Activated naive CD4-positive, alpha-beta T cell (primary cell): ENCODE results near the gene MAP3K8.
"Not testable (repeated sequence)": the region's sequence is repeated elsewhere in the genome, so short reads cannot be mapped to it uniquely, and the experiment has no call there.

Experiments
- DNase-seq, 4 experiments: peaks; one replicate each; lab custom pipeline; 2025; lab: John Stamatoyannopoulos, UW

MAP3K8 gene

DNA sequence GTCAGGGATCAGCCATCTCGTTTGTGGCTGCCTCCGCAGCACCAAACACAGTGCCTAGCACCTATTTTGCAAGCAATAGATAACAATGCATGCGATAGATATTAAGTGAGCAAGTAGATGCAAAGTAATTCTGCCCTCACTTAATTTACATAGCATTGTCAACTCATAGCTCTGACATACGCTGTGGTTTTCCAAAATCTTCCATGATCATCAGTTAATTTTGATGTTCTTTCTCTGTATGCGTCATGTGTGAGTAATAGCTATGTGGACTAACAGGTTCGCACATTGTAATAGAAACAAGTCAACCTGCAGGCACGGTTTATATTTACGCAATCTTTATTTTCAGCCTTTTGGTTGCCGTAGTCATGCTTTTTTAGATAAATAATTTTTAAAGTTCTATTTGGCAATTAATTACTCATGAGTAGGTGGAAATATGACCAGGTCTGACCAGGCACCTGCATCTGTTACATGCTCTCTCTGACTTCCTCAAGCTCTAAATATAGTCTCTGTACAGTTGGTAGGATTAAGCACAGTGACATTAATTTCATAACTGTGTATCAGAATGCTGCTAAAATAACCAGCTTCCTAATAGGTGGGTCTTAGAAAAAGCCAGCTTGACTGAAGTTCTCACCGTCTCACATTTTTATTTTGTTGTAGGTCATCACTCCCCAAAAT is 13.3 kb downstream of the MAP3K8 start:
- no peak for DNase-seq

DNA sequence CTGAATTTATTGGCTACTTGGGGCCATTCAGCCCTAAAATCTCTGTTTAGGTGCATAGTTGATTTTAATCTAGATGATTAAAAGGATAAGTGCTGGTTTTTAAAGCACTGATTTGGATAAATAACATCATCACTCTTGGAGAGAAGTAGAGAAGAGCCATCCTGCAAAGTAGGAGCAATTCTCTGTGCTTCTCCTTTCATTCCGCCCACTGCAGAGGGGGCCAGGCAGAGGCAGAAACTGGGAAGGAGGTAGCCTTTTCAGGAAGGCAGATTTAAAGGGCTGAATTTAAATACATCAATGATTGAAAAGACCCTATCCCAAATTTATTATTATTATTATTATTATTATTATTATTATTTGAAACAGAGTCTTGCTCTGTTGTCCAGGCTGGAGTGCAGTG is 14.1 kb downstream of the MAP3K8 start:
- no peak for DNase-seq

DNA sequence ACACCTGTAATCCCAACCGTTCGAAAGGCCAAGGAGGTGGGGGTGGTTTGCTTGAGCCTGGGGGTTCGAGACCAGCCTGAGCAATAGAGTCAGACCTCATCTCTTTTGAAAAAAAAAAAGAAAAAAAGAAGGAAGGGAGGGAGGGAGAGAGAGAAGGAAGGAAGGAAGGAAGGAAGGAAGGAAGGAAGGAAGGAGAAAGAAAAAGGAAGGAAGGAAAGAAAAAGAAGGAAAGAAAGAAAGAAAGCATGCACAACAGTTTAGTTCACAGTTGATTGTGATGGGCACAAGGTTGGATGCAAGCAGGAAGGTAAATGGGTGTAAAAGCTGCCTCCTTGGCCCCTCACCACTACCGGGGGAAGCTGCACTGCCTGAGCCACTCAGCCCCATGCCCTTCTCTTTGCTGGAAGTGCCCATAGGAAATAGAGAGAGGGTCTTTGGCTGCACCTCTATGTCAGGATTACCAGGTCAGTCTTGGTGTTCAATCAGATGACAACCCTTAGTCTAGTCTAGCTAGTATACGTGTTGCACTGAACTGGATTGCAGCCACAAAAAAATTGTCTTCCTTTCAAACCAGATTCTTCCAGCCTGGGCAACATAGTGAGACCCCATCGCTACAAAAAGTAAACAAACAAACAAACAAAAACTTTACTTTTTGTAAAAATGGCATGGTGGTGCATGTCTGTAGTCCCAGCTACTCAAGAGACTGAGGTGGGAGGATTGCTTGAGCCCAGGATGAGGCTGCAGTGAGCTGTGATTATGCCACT is 20.0 kb downstream of the MAP3K8 start:
- no peak for DNase-seq

DNA sequence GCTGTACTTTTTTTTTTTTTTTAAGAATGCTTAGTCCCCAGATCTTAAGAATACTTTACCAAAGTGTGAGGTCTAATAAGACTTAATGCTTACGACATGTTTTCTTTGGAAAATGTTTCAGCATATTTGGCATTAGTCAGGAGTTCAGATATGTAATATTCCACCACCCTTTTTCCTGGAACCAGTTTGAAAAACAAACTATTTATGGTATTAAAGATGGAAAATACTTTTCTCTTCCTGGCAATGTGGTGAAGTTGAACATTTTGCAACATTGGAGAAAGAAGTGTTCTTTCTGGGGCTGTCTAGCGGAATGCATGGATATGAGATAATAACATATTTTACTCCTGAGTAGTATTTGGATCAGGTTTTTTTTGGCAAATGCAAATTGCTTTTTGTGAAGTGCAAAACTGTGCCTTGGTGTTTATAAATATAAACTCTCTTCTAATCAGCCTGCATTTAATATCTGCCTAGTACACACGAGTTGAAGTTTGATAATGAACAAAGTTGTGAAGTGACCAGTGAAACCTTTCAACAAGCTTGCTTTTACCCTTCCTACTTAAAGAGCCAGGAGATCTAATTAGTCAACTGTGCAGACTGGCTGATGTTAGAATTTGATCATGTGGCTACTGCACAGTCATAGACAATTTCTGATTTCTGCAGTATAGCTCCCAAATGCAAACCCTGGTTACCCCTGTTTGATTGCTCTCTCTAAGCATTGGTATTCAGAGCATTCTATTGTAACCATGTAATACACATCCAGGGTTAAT is 20.9 kb downstream of the MAP3K8 start:
- DNase-seq: no peak

DNA sequence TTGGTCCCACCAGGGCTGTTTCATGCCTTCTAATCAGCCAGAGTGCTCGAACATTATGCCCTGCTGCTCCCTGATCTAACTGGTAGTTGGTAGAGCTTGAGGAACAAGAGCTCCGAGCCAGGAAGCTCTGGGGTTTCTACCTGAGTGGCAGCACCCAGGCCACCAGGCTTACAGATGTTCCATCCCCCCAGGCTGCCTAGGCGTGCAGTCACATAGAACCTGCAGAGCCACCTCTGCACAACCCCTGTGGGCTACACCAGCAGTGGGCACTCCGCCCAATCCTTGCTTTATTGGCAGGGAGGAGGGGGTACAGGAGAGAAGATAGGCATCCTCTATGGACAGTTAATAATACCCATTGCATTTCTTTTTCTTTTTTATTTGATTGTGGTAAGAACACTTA is 21.8 kb downstream of the MAP3K8 start:
- DNase-seq: no peak

DNA sequence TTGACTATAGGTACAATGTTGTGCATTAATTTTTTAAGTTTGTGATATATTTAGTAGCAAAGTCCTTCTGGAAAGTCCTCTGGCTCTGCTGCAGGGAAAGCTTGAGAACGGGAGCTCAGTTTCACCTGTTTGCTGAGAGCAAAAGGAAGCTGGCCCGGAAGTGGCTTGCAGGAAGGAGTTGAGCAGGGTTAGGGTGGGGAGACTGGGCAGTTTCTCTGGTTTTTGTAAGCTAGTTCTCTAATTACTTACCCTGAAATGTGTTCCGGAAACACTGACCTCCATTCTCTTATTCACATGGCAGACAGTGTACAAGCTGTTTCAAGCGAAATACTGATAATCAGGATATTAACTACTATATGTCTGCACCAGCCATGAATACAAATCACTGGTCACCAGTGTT is 22.3 kb downstream of the MAP3K8 start:
- peak in 1 of 4 experiments; percentile 7 for DNase-seq

DNA sequence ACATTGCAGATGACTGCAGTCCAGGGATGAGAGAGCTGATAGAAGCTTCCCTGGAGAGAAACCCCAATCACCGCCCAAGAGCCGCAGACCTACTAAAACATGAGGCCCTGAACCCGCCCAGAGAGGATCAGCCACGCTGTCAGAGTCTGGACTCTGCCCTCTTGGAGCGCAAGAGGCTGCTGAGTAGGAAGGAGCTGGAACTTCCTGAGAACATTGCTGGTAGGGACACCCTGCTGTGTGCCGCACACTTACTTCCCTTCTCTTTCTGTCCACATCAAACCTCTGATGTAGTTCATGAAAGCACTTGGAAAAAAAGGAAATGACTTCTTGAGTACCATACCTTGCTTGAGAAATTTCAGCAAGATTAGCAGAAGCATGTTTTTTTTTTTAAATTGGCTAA is 25.3 kb downstream of the MAP3K8 start:
- no peak for DNase-seq

DNA sequence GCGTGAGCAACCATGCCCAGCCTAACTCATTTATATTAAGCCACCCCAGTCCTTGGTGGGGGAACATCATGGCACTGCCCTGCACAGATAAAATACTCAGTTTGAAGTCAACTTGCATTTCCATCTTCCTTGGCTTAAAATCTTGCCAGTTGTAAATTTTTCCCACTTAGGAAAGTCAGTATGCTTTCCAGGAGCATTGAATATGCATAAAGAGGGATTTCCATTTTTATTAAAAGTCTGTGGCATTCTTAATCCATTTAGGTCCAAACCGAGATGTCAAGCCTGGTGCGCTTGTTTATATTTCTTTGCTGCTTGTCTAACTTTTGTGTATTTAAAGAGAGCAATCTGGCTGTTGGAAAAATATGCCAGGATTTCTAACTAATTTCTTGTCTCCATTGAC is 26.1 kb downstream of the MAP3K8 start:
- no peak for DNase-seq

DNA sequence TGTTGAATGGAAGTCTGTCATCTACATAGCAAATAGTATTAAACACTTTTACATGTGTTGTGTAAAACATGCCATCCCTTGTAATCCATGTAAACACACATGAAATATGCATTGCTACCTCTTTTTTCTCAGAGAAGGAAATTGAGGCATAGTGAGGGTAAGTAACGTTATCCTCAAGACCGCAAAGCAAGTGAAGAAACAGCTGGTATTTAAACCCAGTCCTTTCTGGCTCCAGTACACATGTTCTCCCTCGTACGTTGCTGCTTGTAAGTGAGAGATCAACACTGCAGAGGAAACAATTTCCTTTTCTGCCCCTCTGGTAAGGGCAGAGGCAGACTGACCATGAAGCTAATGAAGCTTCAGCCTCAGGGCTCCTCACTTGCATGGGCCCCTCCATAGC is 28.5 kb downstream of the MAP3K8 start:
- no peak for DNase-seq

DNA sequence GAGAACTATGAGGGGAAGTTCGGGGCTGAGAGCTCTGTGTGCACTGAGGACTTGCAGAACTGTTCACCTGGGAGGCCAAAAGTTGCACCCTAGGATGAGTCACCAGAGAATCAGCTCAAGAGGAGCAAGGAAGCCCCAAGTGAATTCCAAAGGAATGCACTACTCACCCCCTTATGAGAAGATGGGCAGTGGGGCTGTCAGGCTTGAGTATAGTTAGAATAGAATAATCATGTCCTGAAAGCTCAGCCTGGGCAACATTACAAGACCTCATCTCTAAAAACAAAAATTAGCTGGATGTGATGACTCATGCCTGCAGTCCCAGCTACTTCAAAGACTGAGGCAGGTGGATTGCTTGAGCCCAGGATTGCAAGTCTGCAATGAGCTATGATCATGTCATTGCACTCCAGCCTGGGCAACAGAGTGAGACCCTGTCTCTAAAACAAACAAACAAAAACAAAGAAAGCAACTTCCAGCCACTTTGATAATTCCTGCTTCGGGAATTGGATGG is 30.0 kb downstream of the MAP3K8 start:
- no peak for DNase-seq

DNA sequence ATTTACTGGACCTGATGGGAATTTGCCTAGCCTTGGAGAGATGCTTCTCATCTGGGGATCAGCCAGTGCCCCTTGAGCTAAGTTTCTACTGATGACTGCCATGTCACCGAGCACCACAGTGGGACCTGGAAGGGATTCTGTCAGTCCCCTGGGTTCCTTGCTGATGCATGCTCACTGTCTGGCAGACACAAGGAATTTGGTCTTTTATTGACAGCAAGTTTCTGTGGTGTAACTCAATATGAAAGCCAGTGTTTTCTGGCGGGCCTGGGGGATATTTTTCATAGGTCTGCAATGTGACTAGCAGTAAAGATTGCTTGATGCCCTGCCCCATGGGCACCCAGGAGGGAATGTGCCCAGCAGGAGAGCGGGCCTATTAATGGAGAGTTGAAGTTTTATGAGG is 30.7 kb downstream of the MAP3K8 start:
- no peak for DNase-seq

DNA sequence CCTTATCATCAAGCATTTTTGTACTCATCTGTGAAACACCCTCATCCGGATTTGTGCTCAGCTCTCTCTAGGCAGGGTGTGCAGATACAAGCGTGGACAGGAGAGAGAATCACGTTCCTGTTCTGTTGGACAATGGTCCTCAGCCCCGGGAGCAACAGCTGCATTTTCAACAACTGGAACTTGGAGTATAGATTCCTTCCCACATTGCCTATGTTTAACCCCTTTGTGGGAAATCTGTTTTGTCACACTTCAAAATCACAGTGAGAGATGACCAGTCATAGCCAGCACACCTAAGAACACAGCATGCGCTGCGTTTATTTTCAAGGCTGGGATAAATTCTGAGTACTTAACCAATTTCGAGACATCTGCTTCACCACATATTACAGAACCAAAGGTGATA is 32.5 kb downstream of the MAP3K8 start:
- no peak for DNase-seq

DNA sequence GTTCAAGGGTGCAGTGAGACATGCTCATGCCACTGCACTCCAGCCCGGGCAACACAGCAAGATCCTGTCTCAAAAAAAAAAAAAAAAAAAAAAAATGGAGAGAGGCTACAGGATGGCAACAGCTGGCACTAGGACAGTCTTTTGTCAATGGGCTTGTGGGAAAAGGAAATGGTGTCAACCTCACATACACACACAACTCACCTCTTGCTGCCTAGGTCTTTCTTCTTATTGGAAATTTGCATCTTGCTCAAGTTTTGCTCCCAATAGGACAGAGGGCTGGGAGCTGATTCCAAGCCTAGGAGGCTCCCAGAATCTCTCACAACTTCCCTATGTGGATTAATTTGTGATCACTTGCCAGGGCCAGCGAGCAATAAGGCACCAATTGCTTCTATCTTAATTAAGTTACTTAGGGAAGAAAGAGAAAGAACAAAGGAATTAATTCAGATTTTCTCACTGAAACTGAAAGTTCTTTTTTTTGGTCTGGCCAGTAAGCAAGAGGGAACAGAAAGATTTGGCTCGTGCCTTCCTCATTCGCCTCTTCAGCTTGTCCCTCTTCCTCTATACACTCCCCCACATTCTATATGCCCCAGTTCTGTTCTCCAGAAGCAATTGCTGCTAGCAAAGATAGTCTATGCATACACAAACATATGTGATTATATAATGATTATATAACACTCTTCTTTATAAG is 33.8 kb downstream of the MAP3K8 start:
- DNase-seq: no peak

DNA sequence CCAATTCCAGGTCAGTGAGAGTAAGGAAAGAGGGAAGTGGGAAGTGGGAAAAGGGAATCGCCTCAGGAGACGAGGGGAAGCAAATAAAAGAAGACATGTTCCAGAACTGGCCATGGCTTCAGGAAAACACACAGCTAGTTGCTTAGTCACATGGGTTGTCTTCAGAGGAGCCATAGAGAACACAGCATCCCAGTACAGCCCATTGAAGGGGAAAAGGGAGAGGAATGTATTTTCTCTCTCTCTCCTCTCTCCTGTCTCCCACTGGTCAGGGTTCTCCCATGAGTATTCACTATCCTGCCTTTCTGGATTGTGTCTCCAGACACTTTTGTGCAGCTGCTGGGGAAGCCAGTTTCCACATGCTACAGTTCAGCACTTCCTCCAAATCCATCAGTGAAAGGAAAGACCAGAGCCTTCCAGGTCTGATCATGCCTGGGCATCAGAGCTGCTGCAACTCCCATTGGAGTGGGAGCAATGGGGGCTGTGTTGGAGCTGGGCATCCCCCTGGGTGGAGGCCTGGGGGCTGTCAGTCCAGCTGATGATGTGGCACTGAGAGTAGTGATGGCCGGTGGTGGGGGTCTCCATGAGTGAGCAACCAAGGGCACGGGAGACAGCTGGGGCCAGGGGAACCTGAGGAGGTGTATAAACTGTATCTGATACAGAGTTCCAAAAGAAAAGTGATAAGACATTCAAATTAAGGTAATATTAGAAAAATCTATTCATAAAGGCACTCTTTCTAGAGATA is 38.6 kb downstream of the MAP3K8 start:
- DNase-seq: no peak

DNA sequence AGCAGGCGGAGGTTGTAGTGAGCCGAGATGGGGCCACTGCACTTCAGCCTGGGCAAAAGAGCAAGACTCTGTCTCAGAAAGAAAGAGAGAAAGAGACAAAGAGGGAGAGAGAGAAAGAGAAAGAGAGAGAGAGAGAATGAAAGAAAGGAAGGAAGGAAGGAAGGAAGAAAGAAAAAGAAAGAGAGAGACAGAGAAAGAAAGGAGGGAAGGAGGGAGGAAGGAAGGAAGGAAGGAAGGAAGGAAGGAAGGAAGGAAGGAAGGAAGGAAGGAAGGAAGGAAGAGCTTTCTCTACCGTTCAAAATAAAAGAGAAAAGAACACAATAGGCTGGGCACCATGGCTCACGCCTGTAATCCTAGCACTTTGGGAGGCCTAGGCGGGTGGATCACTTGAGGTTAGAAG is 41.5 kb downstream of the MAP3K8 start:
- DNase-seq: not testable (repeated sequence)

DNA sequence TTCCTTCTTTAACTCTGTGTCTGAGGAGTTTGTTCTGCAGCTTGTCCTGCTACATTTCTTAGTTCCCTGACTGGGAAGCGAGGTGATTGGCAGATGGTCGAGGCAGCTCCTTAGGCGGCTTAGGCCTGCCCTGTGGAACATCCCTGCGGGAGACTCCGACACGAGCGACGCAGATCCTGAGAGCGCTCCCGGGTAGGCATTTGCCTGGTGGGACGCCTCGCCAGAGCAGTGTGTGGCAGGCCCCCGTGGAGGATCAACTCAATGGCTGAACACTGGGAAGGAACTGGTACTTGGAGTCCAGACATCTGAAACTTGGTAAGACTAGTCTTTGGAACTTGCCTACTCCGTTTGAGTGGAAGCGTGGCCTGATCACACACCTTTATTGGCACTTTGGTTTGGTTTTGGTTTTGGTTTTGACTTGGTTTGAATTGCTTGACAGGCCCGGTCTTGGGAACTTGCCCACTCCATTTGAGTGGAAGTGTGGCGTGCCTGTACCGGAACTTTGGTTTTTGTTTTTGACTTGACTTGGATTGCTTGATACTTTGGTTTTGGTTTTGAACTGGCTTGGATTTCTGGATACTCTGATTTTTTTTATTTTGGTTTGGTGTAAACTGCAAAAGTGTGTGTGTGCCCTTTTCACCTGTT is 42.6 kb downstream of the MAP3K8 start:
- no peak for DNase-seq

DNA sequence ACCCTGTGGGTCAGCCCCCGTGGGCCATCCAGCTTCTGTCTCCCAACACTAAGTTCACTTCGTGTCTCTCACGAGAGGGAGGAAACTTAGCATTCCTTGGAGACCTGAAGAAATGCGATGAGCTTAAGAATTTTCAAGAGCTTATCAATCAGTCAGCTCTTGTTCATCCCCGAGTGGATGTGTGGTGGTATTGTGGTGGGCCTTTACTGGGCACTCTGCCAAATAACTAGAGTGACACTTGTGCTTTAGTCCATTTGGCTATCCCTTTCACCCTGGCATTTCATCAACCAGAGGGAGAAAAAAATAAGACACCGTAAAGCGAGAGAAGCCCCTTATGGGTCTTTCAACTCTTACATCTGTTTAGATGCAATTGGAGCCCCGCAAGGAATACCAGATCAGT is 45.5 kb downstream of the MAP3K8 start:
- not testable (repeated sequence) for DNase-seq

DNA sequence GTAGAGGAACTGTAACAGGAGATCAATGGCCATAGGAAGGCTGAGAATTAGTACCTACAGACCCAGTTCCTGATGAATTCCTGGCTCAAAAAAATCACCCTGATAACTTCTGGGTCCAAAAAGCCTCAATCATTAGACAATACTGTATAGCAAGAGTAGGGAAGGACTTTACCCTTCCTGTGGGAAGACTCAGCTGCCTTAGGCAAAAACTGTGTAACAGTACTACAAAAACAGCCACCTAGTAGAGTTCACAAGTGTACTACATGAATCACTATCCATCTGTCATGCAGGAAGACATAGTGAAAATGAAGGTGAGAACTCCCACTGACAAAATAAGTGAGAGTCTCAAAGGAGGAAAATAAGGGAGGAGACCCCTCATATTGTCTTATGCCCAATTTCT is 47.6 kb downstream of the MAP3K8 start:
- DNase-seq: no peak

DNA sequence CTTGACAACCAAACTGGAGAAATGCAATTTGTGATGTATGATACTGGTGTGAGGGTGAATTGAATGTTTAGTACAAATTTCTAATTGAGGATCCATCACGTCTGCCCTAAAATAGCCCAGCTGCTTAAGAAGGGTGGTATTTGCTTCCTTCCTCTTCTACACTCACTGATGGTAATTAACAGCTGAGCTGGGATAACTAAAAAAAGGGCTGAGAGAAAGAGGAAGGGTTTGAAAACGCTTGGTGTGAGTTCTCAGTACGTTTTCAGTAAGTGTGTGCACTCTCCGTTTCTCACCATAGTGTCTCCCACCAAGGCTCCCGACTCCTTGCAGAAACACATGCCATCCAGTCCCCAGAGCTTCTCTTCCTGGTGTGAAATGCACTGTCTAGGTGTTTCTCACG is 54.3 kb downstream of the MAP3K8 start:
- no peak for DNase-seq

DNA sequence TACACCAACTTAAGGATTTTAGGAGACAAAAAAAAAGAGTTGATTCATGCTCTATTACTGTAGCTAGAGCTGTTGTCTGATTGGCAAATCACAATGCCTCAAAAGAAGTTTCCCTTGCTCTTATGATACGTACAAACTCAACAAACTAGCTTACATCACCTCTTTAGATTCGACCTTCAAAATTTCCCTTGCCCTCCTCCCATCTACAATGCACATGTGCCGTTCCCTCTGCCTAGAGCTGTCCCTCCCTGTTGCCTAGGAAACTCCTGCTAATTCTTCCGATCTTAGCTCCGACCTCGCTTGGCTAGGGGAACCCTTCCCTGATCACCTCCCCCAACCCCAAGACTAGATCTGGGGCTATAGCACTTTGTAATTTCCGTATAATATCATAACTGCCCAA is 55.4 kb downstream of the MAP3K8 start:
- no peak for DNase-seq
